Measurements from ENCODE around the gene SMARCAL1. TPM values are rescaled to one million over a fixed set of nuclear protein-coding genes. Genes with fewer than 3 reads are reported as not detected.

Gene SMARCAL1
- polyA plus RNA-seq, 1 of the 3 experiments (the other 2 are of a cell fraction) = 27.0 TPM

DNA sequence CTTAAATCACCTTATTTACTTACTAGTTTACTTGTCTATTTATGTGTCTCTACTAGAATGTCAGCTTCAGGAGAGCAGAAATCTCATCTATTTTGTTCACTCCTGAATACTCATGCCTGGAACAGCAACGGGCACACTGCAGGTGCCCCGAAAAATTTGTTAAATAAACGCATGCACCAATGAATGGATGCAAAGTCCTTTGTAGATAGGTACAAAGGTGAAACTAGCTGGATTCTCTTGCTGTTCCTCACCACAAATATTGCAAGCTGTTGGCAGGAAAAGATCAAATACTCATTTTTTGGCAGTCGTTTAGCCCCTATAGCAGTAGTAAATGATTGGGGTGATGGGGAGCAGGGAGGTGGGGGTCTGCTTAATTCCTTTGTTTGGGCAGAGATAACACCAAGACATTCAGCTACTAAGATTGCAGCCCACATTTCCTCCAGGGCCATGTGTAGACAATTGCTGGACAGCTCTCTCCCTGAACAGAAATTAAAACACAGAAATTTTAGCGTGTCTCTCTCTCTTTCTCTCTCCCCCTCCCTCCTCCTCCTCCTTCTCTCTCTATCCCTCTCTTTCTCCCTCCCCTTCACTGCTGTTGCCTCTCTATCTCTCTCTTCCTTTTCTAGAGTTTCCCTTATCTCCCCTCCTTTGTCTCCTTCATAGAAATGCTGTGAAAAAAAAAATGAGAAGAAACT lies 45.4 kb upstream of the SMARCAL1 start:
- peaks cover 93% of the 10 kb centered on the region for H3K79me2 ChIP-seq (ENCODE audit: insufficient read depth)
- H3K4me2 ChIP-seq = peak overlapping the region; percentile 82

More for the DNA sequence above, 45.4 kb upstream of the SMARCAL1 start:
- Histone ChIP-seq H2AFZ (ENCODE audit: low read depth) (no peak overlapping the region), H3K9ac (no peak overlapping the region), H3K4me1 (ENCODE audit: control insufficient read depth in 1 of 2, insufficient read depth in 2 of 2, low read depth in 1 of 2, low read length in 1 of 2) (peaks cover 31 to 38% of the 10 kb centered on the region in 2 experiments), H3K4me3 (ENCODE audit: low read depth in 2 of 2, low read length in 1 of 2) (peak overlapping the region in 1 of 2 experiments; percentile 65; a peak in 2 of 4 replicates), H3K27ac (ENCODE audit: low read depth in 2 of 2, low read length in 1 of 2) (peak overlapping the region in 1 of 2 experiments; percentile 54; a peak in 2 of 4 replicates), H3F3A (replicated peaks; ENCODE audit: insufficient read depth) (no peaks in the 10 kb centered on the region), H3K9me3 (no peaks in the 10 kb centered on the region), H4K20me1 (ENCODE audit: insufficient read depth) (peaks cover 30% of the 10 kb centered on the region), H3K36me3 (replicated peaks in 1 of 2; ENCODE audit: control insufficient read depth in 1 of 2, insufficient read depth in 2 of 2, low read length in 1 of 2) (no peaks in the 10 kb centered on the region), H3K27me3 (ENCODE audit: insufficient read depth) (no peaks in the 10 kb centered on the region), H3K9me2 (no peaks in the 10 kb centered on the region)
- TF ChIP-seq SMC3 (IDR thresholded peaks at IDR 0.05; ENCODE audit: low read depth, low read length) (no peak), EZH2phosphoT487 (IDR thresholded peaks at IDR 0.05; ENCODE audit: borderline replicate concordance, low read depth) (no peak), SIN3A (IDR thresholded peaks at IDR 0.05; ENCODE audit: borderline replicate concordance, low read depth, low read length) (0 out of 2 replicates have a peak, but pooled peaks have one; percentile 47), TEAD4 (IDR thresholded peaks at IDR 0.05; ENCODE audit: borderline replicate concordance, insufficient read depth) (no peak), NRF1 (IDR thresholded peaks at IDR 0.05; ENCODE audit: low read depth, low read length) (no peak), TAF1 (IDR thresholded peaks at IDR 0.05; ENCODE audit: borderline replicate concordance, low read depth, low read length) (no peak), RAD21 (IDR thresholded peaks at IDR 0.05; ENCODE audit: low read length) (no peak), NFIC (IDR thresholded peaks at IDR 0.05; ENCODE audit: borderline replicate concordance) (no peak), FOXM1 (IDR thresholded peaks at IDR 0.05; ENCODE audit: low read depth) (no peak), RXRA (IDR thresholded peaks at IDR 0.05; ENCODE audit: borderline replicate concordance, low read depth) (no peak), TCF12 (IDR thresholded peaks at IDR 0.05) (no peak), RCOR1 (IDR thresholded peaks at IDR 0.05; ENCODE audit: low read length) (no peak), MXI1 (IDR thresholded peaks at IDR 0.05; ENCODE audit: low read depth, low read length) (no peak), RFX5 (IDR thresholded peaks at IDR 0.05; ENCODE audit: low read length) (no peak), POLR2AphosphoS5 (IDR thresholded peaks at IDR 0.05; ENCODE audit: low read depth, low read length) (no peak), FOSL2 (IDR thresholded peaks at IDR 0.05; ENCODE audit: borderline replicate concordance, low read depth) (no peak), YY1 (IDR thresholded peaks at IDR 0.05; ENCODE audit: low read depth) (no peak), EP300 (IDR thresholded peaks at IDR 0.05; ENCODE audit: borderline replicate concordance in 1 of 2, low read depth in 1 of 2, low read length in 1 of 2) (no peak), FOXJ3 (CRISPR knock-in tag; IDR thresholded peaks at IDR 0.05) (no peak), JUND (IDR thresholded peaks at IDR 0.05) (no peak)
- TF ChIP-seq, protein P1, sequence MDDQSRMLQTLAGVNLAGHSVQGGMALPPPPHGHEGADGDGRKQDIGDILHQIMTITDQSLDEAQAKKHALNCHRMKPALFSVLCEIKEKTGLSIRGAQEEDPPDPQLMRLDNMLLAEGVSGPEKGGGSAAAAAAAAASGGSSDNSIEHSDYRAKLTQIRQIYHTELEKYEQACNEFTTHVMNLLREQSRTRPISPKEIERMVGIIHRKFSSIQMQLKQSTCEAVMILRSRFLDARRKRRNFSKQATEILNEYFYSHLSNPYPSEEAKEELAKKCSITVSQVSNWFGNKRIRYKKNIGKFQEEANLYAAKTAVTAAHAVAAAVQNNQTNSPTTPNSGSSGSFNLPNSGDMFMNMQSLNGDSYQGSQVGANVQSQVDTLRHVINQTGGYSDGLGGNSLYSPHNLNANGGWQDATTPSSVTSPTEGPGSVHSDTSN (IDR thresholded peaks at IDR 0.05) = no peak
- TF ChIP-seq, protein P2, sequence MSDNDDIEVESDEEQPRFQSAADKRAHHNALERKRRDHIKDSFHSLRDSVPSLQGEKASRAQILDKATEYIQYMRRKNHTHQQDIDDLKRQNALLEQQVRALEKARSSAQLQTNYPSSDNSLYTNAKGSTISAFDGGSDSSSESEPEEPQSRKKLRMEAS (IDR thresholded peaks at IDR 0.05; ENCODE audit: low read depth) = peak; percentile 31; the same call in 1 of the 2 replicates
- TF ChIP-seq, protein P3, sequence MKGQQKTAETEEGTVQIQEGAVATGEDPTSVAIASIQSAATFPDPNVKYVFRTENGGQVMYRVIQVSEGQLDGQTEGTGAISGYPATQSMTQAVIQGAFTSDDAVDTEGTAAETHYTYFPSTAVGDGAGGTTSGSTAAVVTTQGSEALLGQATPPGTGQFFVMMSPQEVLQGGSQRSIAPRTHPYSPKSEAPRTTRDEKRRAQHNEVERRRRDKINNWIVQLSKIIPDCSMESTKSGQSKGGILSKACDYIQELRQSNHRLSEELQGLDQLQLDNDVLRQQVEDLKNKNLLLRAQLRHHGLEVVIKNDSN (IDR thresholded peaks at IDR 0.05; ENCODE audit: borderline replicate concordance, low read depth) = no peak
- TF ChIP-seq, protein P4, sequence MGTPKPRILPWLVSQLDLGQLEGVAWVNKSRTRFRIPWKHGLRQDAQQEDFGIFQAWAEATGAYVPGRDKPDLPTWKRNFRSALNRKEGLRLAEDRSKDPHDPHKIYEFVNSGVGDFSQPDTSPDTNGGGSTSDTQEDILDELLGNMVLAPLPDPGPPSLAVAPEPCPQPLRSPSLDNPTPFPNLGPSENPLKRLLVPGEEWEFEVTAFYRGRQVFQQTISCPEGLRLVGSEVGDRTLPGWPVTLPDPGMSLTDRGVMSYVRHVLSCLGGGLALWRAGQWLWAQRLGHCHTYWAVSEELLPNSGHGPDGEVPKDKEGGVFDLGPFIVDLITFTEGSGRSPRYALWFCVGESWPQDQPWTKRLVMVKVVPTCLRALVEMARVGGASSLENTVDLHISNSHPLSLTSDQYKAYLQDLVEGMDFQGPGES (IDR thresholded peaks at IDR 0.05; ENCODE audit: low read depth, low read length) = no peak
- TF ChIP-seq, protein P5, sequence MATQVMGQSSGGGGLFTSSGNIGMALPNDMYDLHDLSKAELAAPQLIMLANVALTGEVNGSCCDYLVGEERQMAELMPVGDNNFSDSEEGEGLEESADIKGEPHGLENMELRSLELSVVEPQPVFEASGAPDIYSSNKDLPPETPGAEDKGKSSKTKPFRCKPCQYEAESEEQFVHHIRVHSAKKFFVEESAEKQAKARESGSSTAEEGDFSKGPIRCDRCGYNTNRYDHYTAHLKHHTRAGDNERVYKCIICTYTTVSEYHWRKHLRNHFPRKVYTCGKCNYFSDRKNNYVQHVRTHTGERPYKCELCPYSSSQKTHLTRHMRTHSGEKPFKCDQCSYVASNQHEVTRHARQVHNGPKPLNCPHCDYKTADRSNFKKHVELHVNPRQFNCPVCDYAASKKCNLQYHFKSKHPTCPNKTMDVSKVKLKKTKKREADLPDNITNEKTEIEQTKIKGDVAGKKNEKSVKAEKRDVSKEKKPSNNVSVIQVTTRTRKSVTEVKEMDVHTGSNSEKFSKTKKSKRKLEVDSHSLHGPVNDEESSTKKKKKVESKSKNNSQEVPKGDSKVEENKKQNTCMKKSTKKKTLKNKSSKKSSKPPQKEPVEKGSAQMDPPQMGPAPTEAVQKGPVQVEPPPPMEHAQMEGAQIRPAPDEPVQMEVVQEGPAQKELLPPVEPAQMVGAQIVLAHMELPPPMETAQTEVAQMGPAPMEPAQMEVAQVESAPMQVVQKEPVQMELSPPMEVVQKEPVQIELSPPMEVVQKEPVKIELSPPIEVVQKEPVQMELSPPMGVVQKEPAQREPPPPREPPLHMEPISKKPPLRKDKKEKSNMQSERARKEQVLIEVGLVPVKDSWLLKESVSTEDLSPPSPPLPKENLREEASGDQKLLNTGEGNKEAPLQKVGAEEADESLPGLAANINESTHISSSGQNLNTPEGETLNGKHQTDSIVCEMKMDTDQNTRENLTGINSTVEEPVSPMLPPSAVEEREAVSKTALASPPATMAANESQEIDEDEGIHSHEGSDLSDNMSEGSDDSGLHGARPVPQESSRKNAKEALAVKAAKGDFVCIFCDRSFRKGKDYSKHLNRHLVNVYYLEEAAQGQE (IDR thresholded peaks at IDR 0.05; ENCODE audit: low read depth, low read length) = peak; percentile 95
- no peak for DNase-seq
- WGBS (ENCODE audit: low lambda C conversion rate) = 70% methylated on average over 5 of the region's 5 CpGs
- POLR2A ChIA-PET = no interaction called here
- CTCF ChIA-PET = interaction anchor here (0.8 to 3.8 kb wide), 4 partner anchors 8 to 216 kb away, joined by 3 to 13 read pairs (median 3); no protein-coding TSS in a partner anchor

Data from SK-N-SH (cell line).